Lower lobe of right lung (tissue), 2 donors: ENCODE results near the gene PALLD. TPM values are rescaled to one million over a fixed set of nuclear protein-coding genes. Genes with fewer than 3 reads are reported as not detected.

ENCODE experiments used
- ATAC-seq, 2 donors: fragments of 200-7000 bp; cut with Tn5 transposase; one replicate each; pipeline ENCODE4 v1.9.1; 2020 to 2022; ENCODE audit warnings: mild to moderate bottlenecking in 2 of 2, moderate library complexity in 2 of 2
- DNase-seq: peaks from one replicate; pipeline ENCODE4 v3.0.0-alpha.2; 2020
- H3K27ac ChIP-seq: fragments of 200-600 bp; one replicate; pipeline ENCODE4 v1.8.0; 2022
- H3K27me3 ChIP-seq: fragments of 200-600 bp; one replicate; pipeline ENCODE4 v1.8.0; 2022; ENCODE audit warnings: low read depth
- H3K36me3 ChIP-seq: fragments of 200-600 bp; one replicate; pipeline ENCODE4 v1.8.0; 2022; ENCODE audit warnings: mild to moderate bottlenecking
- H3K4me1 ChIP-seq: fragments of 200-600 bp; one replicate; pipeline ENCODE4 v1.8.0; 2022
- H3K4me3 ChIP-seq: fragments of 200-600 bp; one replicate; pipeline ENCODE4 v1.8.0; 2022; ENCODE audit warnings: mild to moderate bottlenecking
- H3K9me3 ChIP-seq: fragments of 200-600 bp; one replicate; pipeline ENCODE4 v1.8.0; 2022
- intact Hi-C: fragments of 100-400 bp; cut with DNase I; formaldehyde crosslinking; loops from one replicate; pipeline ENCODE4 v1.11.0; 2022
- total RNA-seq: library from RNA; stranded (reverse); fragmentation: NEBNext Ultra II Directional; extraction: Animal tissue kit (Norgen Biotek cat#: 25700); gene quantifications from one replicate; pipeline ENCODE4 v1.2.1, GENCODE V29; 2021
- TF ChIP-seq, protein P1 (sequence below): fragments of 200-600 bp; IDR thresholded peaks from one replicate; pipeline ENCODE4 v1.8.0; 2022; ENCODE audit warnings: antibody characterized with exemption, mild to moderate bottlenecking
- donor health status: DM: no; HTN: yes; CAD: no; lungs with severe emphysema.

Gene PALLD
- total RNA-seq, 1 donor from 2014 or later: 91.9 TPM

- Histone ChIP-seq H3K4me1 (no peaks in the 10 kb centered on the region), H3K36me3 (peaks cover 49% of the 10 kb centered on the region), H3K9me3 (peaks cover 10% of the 10 kb centered on the region), H3K27ac (no peak overlapping the region), H3K27me3 (no peaks in the 10 kb centered on the region), H3K4me3 (no peak overlapping the region)
- DNase-seq (no peak), ATAC-seq (no peak)
- intact Hi-C loops: no loop called here
- TF ChIP-seq, protein P1, sequence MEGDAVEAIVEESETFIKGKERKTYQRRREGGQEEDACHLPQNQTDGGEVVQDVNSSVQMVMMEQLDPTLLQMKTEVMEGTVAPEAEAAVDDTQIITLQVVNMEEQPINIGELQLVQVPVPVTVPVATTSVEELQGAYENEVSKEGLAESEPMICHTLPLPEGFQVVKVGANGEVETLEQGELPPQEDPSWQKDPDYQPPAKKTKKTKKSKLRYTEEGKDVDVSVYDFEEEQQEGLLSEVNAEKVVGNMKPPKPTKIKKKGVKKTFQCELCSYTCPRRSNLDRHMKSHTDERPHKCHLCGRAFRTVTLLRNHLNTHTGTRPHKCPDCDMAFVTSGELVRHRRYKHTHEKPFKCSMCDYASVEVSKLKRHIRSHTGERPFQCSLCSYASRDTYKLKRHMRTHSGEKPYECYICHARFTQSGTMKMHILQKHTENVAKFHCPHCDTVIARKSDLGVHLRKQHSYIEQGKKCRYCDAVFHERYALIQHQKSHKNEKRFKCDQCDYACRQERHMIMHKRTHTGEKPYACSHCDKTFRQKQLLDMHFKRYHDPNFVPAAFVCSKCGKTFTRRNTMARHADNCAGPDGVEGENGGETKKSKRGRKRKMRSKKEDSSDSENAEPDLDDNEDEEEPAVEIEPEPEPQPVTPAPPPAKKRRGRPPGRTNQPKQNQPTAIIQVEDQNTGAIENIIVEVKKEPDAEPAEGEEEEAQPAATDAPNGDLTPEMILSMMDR: no peak
Observed at GRCh38 chr4:168928346-168928745, 431.5 kb downstream of the PALLD start.

GRCh38 chr4:168928875-168929274, 432.0 kb downstream of the PALLD start:
- no peaks in the 10 kb centered on the region for H3K27me3 ChIP-seq
- no peak overlapping the region for H3K27ac ChIP-seq
- peaks cover 10% of the 10 kb centered on the region for H3K9me3 ChIP-seq
- no peak for DNase-seq
- no peaks in the 10 kb centered on the region for H3K4me1 ChIP-seq
- intact Hi-C loops: no loop called here
- H3K36me3 ChIP-seq: peaks cover 48% of the 10 kb centered on the region
- H3K4me3 ChIP-seq: no peak overlapping the region
- no peak for ATAC-seq
- TF ChIP-seq, protein P1: no peak

DNA sequence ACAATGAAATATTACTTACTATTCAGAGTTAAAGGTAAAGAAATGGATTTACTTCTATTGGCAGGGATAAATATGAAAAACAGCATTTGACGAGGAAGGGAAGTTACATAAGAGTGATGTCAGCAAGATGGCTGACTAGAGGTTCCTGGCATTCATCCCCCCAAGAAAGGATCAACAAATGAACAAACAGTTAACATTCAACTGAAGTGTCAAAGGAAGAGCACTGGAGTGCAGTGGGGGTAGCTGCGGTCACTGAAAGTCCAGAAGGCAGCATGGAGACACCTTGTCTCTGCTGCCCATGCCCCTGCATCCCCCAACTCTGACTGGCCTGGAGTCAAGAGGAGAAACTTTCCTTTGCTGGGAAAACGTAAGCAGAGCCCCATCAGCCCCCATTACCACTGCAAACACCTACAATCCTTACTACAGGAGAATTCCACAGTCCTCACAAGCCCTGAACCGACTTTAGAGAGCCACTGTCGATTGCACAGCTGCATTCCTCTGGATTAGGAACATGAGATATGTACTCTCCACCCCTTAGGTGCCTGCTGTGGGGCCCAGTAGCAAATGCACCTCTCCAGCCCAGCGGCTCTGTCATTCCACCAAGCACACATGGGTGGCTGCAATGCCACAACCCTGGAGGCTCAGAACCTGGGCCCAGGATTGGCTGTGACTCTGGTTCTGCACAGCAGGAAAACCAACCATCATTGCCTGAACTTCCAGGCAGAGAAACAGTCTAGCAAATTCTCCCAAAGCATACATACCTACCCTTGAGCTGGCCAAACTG, 433.8 kb downstream of the PALLD start:
- H3K9me3 ChIP-seq: peaks cover 10% of the 10 kb centered on the region
- intact Hi-C loops: no loop called here
- H3K27me3 ChIP-seq: no peaks in the 10 kb centered on the region
- no peak overlapping the region for H3K27ac ChIP-seq
- TF ChIP-seq, protein P1: no peak
- no peaks in the 10 kb centered on the region for H3K4me1 ChIP-seq
- peaks cover 31% of the 10 kb centered on the region for H3K36me3 ChIP-seq
- DNase-seq (no peak), ATAC-seq (no peak)
- no peak overlapping the region for H3K4me3 ChIP-seq

DNA sequence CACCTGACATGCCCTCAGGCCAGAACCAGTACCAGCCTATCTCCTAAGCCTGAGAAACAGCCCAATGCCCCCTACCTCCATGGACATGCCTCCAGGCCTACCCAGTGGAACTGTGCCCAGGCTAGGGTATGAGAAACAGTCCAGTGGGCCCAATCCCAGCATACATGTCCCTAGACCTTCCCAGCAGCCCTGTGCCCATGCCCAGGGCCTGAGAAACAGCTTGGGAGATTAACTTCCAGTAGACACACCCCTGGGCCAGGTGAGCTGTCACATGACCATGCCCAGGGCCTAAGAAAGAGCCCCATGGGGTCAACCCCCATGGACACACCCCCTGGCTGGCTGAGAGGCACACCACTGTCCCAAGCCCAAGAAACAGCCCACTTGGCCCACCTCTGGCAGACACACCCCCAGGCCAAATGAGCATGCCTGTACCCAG, 434.4 kb downstream of the PALLD start:
- peaks cover 10% of the 10 kb centered on the region for H3K9me3 ChIP-seq
- no peak overlapping the region for H3K27ac ChIP-seq
- peaks cover 24% of the 10 kb centered on the region for H3K36me3 ChIP-seq
- ATAC-seq (peak in 1 of 2 donors; percentile 49), DNase-seq (no peak)
- TF ChIP-seq, protein P1: no peak
- H3K4me3 ChIP-seq: no peak overlapping the region
- intact Hi-C loops: no loop called here
- no peaks in the 10 kb centered on the region for H3K27me3 ChIP-seq
- no peaks in the 10 kb centered on the region for H3K4me1 ChIP-seq

DNA sequence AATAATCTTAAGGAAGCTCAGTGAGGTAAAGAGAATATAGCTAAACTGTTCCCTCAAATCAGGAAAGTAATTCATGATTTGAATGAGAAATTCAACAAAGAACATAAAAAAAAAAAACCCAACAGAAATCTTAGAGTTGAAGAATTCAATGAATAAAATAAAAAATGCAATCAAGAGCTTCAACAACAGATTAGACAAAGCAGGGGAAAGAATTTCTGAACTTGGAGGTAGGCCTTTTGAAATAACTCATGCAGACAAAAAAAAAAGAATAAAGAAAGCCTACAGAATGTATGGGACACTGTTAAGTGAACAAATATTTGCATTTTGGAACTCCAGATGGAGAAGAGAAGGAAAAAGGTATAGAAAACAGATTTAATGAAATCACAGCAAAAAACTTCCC, 435.3 kb downstream of the PALLD start:
- Histone ChIP-seq H3K27ac (no peak overlapping the region), H3K36me3 (peaks cover 15% of the 10 kb centered on the region), H3K4me3 (no peak overlapping the region), H3K4me1 (no peaks in the 10 kb centered on the region), H3K27me3 (no peaks in the 10 kb centered on the region), H3K9me3 (peaks cover 13% of the 10 kb centered on the region)
- TF ChIP-seq, protein P1: no peak
- ATAC-seq (no peak), DNase-seq (no peak)
- intact Hi-C loops: no loop called here
